Measurements from ENCODE around the gene C8G.

The C8G gene

GRCh38 chr9:136920734-136921231 lies 24.3 kb upstream of the C8G start:
- DNase-seq (ENCODE audit: low read depth), result no peak

GRCh38 chr9:136921307-136921706 lies 23.7 kb upstream of the C8G start:
- DNase-seq (ENCODE audit: low read depth), result no peak

DNA sequence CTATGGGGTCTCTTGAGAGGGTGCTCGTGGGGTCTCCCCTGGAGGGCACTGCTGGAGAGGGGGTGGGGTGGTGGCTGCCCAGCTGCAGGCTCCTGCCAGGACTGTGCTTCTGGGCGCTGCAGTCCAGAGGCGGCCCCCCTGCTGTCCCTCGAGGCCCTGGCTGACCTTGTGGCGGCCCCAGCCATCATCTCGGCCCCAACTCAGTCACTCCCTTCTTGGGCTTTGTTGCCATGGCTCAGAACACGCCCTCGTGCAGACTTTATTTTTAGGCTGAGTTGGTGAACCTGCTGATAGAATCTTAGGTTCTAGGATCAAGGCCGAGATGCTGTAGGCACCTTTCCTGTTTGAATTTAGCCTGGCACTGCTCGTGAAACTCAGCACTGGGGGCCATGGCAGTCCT lies 23.3 kb upstream of the C8G start:
- DNase-seq (ENCODE audit: low read depth), result no peak

- no peak for DNase-seq (ENCODE audit: low read depth)
Measured at GRCh38 chr9:136922540-136922939, 22.5 kb upstream of the C8G start.

DNA sequence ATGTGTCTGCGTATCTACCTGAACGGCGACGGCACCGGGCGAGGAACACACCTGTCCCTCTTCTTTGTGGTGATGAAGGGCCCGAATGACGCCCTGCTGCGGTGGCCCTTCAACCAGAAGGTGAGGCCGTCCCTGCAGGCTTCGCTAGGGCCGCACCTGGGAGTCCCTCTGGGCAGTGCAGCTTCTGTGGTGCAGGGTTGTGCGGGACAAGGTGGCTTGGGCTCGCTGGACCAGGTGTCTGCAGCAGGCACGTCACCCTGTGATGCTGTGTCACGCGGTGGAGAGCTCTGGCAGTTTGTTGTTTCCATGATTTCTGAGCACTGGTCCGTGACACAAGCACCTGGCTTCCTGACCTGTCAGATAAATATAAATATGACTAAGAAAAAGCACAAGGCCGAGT lies 21.2 kb upstream of the C8G start:
- DNase-seq (ENCODE audit: low read depth), result no peak

DNA sequence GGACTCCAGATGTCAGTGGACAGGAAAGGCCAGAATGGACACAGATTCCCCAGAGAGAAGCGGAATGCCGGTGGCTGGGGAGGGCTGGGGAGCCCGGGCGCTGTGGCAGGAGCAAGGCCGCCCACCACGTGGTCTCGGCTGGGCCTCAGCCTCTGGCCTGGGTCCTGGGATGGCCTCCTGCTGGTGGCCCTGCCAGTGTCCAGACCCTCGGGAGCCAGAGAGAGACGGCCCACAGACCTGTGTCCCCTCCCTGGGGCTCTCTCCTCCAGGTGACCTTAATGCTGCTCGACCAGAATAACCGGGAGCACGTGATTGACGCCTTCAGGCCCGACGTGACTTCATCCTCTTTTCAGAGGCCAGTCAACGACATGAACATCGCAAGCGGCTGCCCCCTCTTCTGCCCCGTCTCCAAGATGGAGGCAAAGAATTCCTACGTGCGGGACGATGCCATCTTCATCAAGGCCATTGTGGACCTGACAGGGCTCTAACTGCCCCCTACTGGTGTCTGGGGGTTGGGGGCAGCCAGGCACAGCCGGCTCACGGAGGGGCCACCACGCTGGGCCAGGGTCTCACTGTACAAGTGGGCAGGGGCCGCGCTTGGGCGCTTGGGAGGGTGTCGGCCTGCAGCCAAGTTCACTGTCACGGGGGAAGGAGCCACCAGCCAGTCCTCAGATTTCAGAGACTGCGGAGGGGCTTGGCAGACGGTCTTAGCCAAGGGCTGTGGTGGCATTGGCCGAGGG lies 19.5 kb upstream of the C8G start:
- DNase-seq (ENCODE audit: low read depth), result no peak

GRCh38 chr9:136926154-136926704 lies 18.8 kb upstream of the C8G start:
- no peak for DNase-seq (ENCODE audit: low read depth)

- DNase-seq (ENCODE audit: low read depth), result no peak
Measured at GRCh38 chr9:136926749-136927148, 18.3 kb upstream of the C8G start.

GRCh38 chr9:136927343-136928271 lies 17.4 kb upstream of the C8G start:
- DNase-seq (ENCODE audit: low read depth), result no peak

DNA sequence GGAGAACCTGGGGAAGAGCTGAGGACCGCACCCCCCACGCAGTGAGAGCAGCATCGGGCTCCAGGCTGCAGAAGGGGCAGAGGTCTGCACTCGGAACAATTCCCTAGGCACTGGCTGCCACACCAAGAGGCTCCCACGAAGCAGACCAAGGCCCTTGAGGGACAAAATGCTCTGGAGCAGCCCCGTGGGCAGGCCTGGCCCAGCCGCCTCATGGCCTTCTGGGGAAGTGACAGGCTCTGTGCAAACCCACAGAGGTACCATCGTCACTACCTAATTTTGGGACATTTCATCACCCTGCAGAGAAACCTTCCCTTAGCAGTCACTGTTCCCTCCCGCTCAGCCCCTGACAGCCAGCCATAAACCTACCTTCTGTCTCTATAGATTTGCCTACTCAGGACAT lies 16.5 kb upstream of the C8G start:
- DNase-seq (ENCODE audit: low read depth), result no peak

- DNase-seq (ENCODE audit: low read depth), result no peak
Measured at GRCh38 chr9:136930014-136930413, 15.0 kb upstream of the C8G start.

DNA sequence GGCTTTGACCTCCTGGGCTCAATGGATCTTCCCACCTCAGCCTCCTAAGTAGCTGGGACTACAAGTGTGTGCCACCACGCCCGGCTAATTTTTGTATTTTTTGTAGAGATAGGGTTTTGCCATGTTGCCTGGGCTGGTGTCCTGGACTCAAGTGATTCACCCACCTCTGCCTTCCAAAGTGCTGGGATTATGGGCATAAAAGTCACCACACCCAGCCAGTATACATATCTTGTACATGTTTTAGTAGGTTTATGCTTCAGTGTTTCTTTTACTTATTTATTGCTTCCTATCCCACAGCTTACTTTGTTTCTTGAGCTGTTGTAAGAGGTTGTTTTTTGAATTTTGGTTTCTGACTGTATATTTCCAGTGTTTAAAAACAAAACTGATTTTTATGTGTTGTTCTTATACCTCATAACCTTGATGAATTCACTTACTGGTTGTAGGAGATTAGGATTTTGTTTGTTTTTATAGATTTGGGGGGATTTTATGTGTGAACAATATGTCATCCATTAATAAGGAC lies 13.4 kb upstream of the C8G start:
- no peak for DNase-seq (ENCODE audit: low read depth)

DNA sequence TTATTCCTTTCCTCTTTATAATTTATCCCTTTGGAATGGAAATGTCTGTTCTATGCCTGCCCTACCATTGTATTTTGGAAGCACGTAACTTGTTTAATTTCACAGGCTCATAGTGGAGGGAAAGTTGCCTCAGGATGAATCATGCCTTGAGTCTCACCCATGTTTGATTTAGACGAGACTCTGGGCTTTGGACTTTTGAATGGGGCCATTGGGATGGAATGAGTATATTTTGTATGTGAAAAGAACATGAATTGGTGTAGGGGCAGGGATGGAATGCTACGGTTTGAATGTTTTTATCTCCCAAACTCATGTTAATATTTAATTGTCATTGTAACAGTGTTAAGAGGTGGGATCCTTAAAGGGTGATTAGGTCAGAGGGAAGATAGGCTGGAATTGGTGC lies 10.8 kb upstream of the C8G start:
- DNase-seq (ENCODE audit: low read depth), result no peak

DNA sequence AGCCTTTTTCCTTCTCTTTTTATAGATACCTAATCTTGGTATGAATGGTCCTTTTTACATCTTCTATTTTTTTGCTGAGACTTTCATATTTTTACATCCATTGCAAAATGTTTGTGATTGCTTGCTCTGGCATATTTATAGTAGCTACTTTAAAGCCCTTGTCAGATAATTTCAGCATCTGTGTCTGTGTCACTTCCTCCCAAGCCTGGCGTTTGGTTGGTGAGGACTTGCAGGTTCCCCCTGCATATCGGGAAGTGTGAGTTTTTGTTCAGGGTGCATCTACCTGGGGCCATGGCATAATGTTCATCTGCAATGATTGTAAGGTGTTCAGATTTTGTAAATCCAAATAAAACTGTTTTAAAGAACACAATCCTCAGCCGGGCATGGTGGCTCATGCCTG lies 9.4 kb upstream of the C8G start:
- no peak for DNase-seq (ENCODE audit: low read depth)

GRCh38 chr9:136936645-136937170 lies 8.3 kb upstream of the C8G start:
- no peak for DNase-seq (ENCODE audit: low read depth)

DNA sequence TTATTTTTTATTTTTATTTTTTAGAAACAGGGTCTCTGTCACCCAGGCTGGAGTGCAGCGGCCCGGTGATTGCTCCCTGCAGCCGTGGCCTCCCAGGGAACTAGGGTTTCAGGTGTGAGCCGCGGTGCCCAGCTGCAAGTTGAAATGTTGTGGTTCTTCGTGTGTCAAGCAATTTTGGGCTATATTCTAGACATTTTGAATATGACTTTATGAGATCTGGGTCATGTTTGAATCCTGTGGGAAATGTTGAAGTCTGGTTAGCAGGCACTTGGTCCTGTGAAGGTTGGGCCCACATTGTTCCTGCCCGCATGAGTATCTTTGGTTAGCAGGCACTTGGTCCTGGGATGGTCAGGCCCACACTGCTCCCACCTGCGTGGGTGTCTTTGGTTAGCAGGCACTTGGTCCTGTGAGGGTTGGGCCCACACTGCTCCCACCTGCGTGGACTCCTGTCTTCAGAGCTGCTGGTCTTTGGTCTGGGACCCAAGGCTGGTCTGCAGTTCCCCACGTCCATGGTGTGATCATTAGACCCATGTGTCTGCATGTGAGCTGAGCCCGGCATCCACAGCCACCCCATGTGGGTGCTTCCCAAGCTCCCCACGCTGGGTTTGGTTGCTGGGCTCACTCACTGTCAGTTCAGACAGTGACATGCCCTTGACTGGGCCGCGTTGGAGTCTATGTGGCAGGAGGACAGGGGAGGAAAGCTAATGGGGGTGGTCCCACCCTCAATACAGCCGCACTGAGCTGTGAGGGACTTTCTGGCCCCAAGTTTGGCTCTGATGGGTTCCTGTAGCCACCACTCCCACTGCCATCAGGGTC lies 7.6 kb upstream of the C8G start:
- no peak for DNase-seq (ENCODE audit: low read depth)

- no peak for DNase-seq (ENCODE audit: low read depth)
Measured at GRCh38 chr9:136939431-136939995, 5.5 kb upstream of the C8G start.

DNA sequence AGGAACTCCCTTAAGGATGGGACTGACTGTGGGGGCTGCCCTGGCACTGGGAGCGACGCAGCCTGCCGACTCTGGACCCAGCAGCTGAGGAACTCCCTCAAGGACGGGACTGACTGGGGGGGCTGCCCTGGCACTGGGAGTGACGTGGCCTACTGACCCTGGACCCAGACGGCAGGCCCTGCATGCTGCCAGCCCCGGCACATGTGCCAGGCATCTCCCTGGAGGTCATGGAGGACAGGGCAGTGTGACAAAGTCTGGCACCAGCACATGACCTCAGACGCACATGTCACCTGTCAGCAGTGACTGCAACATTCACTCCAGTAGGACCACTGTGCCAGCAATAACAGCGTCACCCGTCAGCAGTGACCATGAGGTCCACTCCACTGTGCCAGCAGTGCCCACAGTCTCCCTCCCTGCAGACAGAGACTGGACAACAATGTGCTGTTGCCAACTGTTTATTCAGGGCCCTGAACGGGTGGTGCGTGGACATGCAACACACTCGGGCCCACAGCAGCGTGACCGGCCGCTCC lies 5.0 kb upstream of the C8G start:
- DNase-seq (ENCODE audit: low read depth), result no peak

DNA sequence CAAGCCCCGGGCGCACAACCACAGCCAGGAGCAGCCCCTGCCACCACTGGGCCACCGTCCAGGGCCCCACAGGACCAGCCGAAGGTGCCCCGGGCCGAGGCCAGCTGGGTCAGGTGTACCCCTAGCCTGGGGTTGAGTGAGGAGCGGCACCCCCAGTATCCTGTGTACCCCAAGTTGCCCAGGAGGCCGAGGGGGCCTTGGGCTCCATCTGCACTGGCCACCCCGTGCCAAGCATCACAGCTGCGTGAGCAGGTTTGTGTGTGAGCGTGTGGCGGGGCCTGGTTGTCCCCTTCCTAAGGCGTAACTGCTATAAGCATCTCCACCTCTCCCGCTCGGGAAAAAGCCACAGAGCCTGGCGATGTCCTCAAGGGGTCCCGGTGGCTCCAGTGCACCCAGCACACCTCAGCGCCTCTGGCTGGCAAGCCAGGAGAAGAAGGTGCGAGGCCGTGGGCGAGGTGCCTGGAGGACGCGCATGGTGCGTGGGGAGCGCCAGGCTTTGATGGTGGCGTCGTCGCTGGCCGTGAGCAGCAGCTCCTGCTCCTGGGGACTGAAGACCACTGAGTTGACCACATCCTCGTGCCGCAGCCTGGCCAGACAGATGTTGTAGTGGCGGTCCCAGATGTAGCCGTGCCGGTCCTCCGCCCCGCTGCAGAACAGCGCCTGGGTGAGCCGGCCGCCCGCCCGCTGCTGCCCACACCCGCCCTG lies 4.4 kb upstream of the C8G start:
- no peak for DNase-seq (ENCODE audit: low read depth)

Measured in GM04503 (cell line).